Activated naive CD8-positive, alpha-beta T cell treated with anti-CD3 and anti-CD28 coated beads, Interleukin-2, amount 50 U/mL, for 16 hours (primary cell): ENCODE measurements around the gene SUCLG2.

Source experiments
- DNase-seq: peaks from one replicate; pipeline ENCODE4 v3.0.0-alpha.2; 2020; ENCODE audit warnings: low read depth, low spot score

The SUCLG2 gene

DNA sequence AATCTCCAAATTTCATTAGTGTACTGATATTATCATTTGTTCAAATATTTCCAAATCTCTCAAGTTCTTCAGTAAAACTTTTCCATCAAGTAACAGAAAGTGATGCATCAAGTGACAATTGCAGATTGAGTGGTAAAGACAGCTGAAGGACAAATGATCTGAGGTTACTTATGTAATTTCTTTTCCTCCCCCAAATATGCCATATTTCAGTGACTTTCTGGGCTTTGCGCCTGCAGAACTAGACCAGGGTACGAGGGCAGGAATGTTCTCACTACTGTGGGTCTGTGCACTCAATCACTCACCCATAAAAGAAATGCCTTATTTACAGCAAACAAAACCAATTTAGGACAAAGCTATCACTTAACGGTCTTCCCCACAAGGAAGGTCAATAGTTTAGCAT is 4.7 kb downstream of the SUCLG2 start:
- DNase-seq: no peak

GRCh38 chr3:67648701-67649100 is 5.7 kb downstream of the SUCLG2 start:
- no peak for DNase-seq

GRCh38 chr3:67648229-67648628 is 6.2 kb downstream of the SUCLG2 start:
- no peak for DNase-seq

DNA sequence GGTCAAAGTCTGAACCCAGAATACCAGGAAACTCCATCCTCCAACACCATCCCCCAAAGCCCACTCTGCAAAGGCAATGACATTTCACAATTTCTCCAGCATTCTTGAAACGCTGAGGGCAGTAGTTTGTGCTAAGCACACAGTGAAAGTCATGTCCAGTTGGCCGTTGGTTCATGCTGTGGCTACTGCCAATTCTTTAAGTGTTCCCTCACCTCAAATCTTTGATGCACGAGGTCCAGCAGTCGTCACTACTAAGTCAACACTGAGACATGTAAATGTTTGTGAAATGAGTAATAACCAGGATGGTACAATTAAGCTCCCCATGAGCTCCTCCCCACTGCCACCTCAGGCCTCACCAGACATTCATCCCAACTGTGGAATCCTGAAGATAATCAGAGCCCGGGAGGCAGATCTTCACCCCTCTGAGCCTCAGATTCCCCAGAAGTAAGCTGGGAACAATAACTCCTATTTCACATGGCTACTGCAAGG is 7.0 kb downstream of the SUCLG2 start:
- DNase-seq: no peak

DNA sequence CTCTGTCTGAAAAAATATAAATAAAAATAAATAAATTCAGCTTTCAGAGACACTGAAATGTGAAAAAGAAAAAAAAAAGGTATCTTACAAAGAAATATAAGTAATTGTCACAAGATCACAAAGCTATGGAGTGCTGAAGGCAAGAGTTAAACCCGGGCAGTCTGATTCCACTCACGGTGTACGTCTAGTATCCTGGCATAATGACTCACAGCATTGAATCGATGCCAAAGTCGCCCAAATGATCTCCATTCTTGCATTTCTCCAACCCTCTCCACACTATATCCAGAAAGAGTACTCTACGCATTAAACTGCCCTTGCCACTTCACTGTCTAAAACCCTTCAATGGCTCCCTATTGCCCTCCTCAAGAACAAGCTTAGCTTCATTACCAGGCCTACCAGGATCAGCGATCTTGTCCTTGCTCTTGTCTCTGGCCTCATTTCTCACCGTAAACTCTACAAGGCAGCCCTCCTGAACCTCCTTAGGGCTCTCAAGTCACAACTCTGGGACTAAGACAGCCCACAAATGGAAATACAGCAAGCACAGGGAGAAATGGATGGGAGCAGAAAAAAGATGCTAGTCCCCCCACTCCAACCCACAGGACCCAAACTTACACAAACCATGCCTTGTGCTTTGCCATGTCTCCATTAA is 7.7 kb downstream of the SUCLG2 start:
- DNase-seq: no peak

DNA sequence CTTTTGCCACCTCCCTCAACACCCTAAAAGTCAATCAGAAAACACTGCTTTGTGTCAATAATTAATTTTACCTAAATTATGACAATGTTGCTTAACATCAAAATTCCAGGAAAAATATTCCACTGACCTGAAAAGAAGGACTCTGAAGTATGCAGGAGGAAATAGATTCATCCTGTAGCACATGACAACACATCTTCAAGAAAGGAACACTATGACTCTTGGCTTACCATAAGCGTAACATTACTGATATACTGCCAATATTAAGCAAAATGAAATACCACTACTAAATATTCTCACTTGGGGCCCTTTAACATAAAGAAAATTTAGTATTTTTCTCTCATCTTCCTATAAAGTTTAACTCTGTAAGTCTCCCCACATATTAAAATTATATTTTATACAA is 9.6 kb downstream of the SUCLG2 start:
- no peak for DNase-seq

GRCh38 chr3:67642734-67643133 is 11.7 kb downstream of the SUCLG2 start:
- DNase-seq: no peak

- no peak for DNase-seq
Measured at GRCh38 chr3:67642190-67642589, 12.2 kb downstream of the SUCLG2 start.

DNA sequence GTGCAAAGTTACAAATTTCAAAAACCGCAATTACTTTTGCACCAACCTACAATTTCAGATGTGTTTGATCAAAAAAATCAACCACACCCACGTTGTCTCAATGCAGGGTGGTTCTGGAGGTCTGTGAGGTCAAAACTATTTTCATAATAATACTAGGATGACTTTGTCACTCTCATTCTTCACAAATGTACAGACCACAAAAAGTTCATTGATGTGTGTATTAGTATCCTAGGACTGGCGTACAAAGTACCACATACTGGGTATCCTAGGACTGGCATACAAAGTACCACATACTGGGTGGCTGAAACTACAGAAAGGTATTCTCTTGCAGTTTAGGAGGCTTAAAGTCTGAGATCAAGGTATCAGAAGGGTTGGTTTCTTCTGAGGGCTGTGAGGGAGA is 13.0 kb downstream of the SUCLG2 start:
- no peak for DNase-seq

DNA sequence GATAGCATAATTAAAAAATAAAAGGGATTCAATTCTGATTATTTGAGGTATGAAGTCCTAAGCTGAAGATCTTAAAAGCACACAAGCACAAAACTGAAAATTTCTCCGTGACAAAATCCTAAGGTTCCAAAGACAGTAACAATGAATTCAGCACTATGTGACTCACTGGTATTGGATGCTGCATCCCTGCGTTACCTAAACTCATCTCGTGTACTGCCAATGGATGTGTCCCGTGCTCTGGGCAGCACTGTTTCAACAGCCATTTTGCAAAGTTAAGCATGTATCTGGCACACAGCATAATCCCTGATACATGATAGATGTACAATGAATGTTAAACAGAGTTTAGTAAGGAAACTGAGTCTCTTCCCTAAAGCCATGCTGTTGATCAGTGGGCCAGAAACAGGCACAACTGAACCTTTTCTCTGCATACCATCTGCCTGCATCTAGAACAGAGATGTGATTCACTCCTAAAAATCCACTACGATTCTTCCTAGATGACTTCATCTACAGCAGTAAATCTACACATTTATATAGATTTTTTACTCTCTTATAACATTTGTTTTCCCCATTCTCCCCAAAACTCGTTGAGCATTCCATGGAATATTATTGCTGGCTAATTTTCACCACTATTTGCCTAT is 14.3 kb downstream of the SUCLG2 start:
- no peak for DNase-seq

DNA sequence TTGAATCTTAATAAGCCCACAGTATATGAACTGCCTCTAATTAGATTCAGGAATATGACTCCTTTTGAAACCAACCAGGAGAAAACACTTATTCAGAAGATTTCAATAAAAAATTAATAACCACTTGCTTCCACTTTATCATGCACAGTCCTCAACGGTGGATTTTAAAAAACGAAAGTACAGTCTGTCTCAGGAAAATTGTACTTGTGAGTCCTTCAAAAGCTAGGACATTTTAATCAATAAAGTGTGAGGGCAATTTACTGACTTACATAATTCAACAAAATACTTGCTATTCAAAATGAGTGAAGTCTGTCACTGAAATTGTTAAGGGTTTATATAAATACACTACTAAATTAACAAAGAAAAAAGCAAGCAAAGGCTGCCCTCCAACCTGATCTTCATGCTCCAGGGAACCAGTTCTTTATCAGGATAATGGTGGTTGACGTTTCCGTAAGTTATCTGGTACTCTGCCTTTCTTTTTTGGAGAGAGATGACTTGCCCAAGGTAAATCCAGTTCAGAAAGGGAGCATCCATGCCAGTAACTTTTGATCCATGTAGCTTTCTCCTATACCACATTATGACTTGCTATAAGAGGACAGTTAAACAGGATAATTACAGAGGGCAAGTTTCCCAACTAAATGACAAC is 17.0 kb downstream of the SUCLG2 start:
- no peak for DNase-seq

DNA sequence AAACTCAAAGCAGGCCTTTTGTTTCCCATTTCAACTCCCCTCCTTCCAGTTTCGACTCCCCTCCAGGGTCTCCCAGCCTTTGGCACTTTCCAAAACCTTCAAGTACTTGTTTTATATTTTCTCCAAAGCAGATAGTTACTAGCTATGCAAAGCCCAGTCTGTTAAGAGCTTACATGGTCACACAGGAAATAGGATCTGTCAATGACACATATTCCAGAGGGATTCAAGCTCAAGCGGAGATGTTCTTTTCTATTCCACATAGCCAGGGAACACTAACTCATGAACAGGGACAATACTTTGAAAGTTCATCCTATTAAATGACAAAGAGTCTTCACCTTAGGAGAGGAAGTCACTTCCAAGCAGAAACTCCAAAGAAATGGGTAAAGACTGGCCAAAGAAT is 18.6 kb downstream of the SUCLG2 start:
- DNase-seq: no peak

- DNase-seq: no peak
Measured at GRCh38 chr3:67635257-67635656, 19.2 kb downstream of the SUCLG2 start.

GRCh38 chr3:67630666-67631362 is 23.6 kb downstream of the SUCLG2 start:
- DNase-seq: no peak

- DNase-seq: no peak
Measured at GRCh38 chr3:67624687-67625086, 29.7 kb downstream of the SUCLG2 start.

GRCh38 chr3:67624078-67624477 is 30.3 kb downstream of the SUCLG2 start:
- no peak for DNase-seq

GRCh38 chr3:67622652-67623051 is 31.8 kb downstream of the SUCLG2 start:
- no peak for DNase-seq

DNA sequence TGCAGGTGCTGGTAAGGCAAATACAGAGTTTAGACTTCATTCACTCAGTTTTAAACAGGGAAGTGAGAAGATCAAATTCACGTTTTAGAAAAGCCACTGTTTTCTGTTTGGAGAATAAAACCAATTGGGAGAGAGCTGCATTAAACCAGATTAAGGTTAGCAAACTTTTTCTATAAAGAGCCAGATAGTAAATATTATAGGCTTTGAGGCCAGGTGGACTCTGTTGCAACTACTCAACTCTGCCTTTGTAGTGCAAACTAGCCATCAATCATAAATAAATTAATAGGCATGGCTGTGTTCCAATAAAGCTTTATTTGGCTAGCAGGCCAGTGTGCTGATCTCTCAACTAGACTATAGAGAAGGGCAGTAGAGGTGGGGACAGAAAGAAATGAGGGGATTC is 33.5 kb downstream of the SUCLG2 start:
- no peak for DNase-seq

- DNase-seq: no peak
Measured at GRCh38 chr3:67619991-67620390, 34.4 kb downstream of the SUCLG2 start.

DNA sequence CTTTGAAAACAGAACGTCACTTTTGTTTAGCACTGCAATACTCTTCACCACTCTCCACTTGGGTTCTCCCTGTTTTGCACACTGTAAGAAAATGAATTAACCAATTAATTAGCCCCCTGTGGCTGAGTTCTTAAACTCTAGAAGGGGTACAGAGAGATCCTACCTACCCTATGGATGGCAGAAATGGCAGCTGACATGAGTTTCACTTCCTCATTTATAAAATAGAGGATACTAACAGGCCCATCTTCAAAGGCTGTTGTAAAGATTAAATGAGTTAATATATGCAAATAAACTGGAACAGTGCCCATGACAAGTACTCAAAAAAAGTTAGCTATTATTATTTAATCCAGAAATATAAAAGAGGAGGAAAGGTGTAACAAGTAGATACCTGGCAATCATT is 36.9 kb downstream of the SUCLG2 start:
- no peak for DNase-seq

DNA sequence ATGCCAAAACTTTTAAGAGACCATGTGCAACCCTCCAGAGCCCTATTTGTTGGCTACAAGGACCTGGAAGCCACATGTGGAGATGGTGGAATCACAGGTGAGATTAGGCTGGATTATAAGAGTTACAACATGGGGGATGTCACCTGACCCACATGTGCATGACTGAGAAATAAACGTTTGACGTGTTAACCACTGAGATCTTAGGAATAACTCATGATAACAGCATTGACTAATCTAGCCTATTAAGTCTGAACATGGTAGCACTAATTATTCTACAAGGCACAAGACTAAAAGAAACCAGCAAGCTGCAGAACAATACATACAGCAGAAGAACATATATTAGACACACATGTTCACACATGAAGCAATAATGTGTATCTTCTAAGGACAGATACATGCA is 38.4 kb downstream of the SUCLG2 start:
- no peak for DNase-seq

DNA sequence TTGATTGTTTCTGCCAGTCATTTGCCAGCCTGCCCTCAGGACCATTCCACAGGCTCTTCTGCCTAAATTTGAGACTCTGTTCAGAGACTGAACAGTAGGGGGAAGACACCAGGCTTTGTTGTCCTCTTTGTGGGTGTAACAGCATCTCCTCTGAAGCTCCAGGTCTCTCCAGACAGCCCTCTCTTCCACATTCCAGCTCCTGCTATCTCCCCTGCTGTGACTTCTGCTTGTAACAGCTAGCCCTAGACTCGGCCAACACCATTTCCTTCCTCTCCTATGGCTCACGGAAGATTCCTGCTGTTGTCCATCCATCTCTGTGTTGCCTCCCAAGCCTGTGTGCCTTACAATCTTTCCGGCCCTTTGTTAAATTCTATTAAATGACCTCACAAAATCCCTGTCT is 40.2 kb downstream of the SUCLG2 start:
- no peak for DNase-seq

GRCh38 chr3:67610458-67610857 is 44.0 kb downstream of the SUCLG2 start:
- no peak for DNase-seq
